Measurements from ENCODE around the gene RGS10. TPM values are rescaled to one million over a fixed set of nuclear protein-coding genes. Genes with fewer than 3 reads are reported as not detected.

Gene RGS10
- total and polyA plus RNA-seq, 2 of the 8 experiments (the other 6 are each of a cell fraction or from before 2014, with no cell fraction given) = 5.5 to 13.1 TPM

DNA sequence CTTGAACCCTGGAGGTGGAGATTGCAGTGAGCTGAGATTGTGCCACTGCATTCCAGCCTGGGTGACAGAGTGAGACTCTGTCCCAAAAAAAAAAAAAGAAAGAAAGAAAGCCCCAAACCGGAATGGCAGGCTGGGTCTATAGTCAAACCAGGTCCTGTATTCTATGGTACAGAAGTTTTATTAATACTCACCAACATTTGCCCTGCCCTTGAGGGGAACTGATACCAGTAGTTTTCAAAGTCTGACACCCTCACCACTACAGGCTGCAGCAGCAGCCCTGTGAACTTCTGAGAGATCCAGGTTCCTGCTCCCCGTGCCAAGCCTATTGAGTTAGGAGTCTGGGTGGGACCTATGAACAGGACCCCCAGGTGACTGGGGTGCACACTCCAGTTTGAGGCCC, 80.6 kb downstream of the RGS10 start (continued):
- TF ChIP-seq SAP30 (IDR thresholded peaks at IDR 0.05; ENCODE audit: insufficient read depth, insufficient replicate concordance, low read length) = no peak

Measured in H1 (cell line).